HG03469 (cell line): Measurements from ENCODE around the gene ITPR1.

ENCODE experiments used
- ATAC-seq: cut with Tn5 transposase; IDR thresholded peaks from one replicate; pipeline ENCODE4 v1.9.1; 2021; ENCODE audit warnings: mild to moderate bottlenecking, moderate library complexity, moderate number of reproducible peaks; ENCODE audit not compliant: unreplicated experiment

ITPR1 gene

DNA sequence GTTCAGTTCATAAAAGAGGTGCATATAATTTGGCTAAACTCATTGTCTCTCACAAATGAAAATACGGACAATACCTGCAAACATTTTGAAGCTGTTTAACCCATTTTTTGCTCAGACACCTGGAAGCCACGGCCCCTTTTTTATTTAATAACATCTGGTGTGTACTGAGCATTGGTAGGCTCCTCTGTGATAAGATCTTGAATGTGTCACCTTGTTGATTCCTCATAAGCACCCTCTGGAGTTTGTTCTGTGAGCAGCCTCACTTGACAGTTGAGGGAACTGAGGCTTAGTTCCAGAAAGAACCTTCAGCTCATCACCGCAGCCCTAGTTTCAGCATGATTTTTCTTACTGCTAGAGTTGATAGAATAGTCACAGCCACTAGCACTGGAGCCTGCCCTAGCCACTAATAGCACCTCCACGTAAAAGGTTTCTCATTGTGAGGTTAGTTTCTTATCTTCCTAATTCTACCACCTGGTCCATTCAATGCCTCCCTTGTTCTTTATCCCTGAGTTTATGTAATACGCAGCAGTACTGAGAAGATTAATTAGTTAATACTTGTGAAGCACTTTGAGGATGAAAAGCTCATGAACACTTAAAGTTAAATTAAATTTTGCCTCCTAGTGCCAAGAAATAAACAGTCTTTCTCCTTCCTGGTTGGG, 71.9 kb downstream of the ITPR1 start:
- no peak for ATAC-seq

DNA sequence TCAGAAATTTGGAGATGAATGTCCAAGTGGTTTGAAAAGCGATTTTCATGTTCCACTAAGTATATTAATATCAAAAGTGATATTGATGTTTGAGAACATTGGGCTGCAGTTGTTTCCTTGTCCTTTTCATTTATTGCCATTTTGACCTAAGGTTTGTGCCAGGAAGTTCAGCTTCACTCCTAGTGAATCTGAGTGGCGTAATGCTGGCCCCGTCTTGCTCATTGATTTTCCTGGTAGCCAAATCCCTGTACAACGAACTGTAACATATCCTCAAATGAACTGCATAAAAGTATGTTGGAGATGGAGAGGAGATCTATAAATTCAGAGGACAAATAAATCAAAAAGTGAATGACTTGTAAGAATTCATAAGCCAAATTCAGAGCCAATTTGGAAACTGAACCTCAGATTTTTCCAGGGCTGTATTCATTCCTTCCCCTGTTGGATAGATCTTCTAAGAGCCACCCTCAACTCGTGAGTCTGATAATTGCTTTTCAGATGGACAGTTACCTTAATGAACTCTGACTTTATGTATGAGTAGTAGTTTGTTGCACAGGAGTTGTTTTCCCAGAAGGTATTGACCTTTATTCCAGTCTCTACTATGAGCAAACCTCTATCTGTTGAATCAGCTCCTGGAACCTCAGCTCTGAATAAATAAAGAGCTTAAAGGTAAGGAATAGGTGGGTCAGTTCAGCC, 72.8 kb downstream of the ITPR1 start:
- no peak for ATAC-seq

DNA sequence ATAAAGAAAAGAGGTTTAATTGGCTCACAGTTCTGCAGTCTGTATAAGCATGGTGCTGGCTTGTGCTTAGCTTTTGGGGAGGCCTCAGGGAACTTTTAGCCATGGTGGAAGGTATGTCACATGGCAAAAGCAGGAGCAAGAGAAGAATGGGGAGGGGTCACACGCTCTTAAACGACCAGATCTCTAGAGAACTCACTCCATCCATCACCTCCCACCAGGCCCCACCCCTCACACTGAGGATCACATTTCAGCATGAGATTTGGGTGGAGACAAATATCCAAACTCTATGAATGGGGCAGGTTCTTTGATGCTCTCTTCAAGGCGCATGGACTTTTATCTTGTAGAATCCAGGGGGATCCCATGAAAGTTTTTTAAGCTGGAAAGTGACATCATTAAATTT, 75.7 kb downstream of the ITPR1 start:
- no peak for ATAC-seq

DNA sequence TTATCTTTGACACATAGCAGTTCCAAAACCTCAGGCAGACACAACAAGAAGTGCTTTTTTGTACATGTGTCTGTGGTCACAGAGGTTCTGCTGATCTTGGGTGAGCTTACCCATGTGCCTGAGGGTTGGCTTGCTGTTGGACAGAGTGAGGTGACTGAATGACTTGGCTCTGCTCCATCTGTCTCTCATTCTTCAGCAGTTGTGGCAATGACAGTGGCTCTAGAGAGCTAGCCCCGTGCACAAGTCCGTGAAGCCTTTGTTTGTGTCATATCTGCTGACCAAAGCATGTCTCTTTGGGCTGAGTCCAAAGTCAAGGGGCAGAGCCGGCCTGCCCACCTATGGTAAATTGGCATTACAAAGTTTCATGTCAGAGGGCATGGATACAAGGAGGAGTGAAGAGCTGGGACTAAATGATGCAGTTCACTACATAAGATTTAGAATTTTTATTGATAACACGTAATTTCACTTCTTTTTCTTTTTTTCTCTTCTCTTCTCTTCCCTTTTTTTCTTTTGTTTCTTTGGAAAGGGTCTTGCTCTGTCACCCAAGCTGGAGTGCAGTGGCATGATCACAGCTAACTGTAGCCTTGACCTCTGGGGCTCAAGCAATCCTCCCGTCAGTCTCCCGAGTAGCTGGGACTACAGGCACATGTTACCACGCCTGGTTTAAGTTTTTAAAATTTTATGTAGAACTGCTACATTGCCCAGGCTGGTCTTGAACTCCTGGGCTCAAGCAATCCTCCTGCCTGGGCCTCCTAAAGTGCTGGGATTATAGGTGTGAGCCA, 77.9 kb downstream of the ITPR1 start:
- peak; percentile 55 for ATAC-seq

DNA sequence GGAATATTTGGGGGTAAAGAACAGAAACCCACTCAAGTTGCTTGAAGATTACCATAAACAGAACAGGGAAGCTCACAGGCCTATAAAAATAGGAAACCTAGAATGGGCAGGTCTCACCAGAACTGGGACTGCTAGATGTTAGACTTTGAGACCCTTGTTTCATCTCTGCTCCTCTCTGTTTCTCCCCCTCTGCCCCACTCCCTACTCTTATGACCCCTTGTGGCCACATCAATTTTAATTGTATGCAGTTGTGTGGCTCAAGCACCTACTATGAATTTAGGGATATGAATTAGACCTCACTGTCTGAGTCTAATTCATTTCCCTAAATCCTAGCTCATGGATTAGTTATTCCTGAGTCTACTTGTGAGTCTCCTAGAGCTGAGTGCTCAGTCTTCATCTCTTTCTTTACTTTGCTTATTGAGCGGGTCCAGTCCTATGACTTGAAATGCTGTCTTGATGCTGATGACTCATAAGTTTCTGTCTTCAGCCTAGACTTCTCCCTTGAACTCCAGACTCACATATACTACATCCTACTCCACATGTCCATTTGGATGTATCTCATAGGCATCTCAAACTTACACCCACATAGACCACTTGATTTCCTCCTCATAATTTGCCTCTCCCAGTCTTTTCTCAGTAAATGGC, 78.7 kb downstream of the ITPR1 start:
- no peak for ATAC-seq

DNA sequence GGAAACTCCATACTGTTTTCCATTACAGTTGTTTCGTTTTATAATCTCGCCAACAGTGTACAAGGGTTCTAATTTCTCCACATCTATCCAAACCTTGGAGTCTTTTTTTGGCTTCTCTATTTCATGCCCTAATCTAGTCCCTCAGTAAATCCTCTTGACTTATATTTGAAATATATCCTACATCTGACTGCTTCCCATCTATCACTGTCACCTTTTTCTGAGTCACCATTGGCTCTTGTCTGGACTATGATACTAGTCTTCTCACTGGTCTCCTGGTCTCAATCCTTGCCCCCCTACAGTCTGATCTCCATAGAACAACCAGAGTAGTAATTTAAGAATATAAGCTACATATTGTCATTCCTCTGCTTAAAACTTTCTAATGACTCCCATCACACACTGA, 80.0 kb downstream of the ITPR1 start:
- no peak for ATAC-seq

DNA sequence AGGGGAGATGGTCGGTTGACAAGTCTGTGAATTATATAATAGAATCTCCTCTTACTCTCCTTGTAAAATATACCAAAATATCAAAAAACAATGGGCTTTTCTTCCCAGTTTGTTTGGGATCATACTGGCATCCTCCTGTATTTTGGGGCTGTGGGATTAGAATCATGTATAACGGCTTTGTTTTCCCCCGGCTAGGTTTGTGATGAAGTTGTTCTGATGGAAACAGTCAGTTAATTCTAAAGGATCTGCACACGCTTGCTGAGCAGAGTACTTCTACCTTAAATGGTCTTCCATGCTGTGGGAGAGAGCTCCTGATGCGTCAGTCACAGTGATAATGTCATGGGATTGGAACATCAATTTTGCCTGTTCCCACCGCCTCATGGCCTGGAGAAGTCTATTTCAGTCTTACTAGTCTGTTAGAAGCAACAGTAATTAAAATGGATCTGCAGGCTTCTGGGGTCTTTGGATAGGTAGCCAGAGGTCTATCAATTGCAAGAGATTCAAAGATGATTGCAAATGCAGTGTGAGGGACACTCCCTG, 81.3 kb downstream of the ITPR1 start:
- ATAC-seq = no peak

DNA sequence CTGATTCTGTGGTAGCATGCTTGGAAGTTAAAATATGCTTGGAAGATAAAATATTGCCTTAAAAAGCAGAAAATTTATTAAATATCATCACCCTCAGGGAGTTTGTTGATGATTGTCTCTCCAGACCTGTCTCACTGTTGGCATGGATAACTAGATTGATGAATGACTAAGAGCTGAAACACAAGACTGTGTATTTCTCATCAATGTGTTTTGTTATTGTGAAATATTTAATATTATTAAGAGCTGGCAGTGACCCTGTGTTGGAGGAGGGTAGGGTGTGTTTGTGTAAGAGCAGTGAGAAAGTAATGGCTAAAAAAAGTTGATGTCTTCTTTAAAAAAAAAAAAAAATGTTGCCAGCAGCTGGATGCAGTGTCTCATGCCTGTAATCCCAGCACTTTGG, 82.2 kb downstream of the ITPR1 start:
- ATAC-seq = no peak

DNA sequence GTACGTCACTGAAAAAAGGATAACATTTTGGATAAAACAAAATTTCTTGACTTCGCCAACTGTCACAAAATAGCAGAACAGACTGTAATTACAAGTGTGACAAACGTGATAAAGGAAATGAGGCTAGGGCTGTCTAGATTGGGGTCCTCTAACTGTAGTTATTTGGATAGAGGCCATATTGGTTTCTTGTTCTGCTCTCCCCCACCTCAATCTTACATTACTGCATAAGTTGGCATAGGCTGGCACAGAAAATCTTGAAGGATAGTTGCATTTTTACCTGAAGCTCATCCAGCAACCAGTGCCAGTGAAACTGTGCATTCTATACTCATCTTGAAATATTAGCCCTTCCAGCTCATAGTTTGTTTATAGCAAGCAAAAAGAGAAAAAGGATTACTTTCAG, 84.6 kb downstream of the ITPR1 start:
- no peak for ATAC-seq

DNA sequence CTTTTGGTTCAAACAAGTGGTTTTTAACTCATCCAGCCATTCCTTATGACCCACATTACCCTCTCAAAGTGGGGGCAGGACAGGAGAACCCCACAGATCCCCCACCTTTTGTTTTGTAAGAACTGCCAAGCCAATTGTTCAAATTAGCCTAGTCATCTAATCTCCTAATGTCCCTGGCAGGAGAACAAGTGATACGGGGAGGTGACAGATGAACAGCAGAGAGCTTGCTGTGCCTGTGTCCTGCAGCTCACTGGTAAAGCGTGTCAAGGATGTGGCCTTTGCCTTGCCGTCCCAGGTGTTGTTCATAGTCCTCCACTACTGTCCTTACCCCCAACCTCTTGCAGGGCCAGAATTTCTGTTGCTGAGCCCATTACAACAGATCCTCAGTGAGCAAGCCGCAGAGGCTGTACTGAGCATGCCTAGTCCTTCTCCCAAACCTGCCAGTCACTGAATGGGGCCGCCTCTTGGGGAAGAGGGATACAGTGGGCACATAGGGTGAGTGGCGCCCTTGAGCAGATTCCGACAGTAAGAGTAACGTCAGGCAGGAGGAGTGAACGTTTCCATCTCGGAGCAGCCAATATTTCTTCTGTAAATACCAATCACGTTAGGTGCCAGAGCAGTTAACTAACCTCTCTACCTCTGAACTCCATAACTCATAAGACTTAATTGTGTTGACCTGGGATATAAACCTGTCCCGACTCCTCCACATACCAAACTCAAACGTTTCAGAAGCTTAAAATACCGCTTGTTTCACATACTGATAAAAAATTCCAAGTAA, 87.4 kb downstream of the ITPR1 start:
- no peak for ATAC-seq

DNA sequence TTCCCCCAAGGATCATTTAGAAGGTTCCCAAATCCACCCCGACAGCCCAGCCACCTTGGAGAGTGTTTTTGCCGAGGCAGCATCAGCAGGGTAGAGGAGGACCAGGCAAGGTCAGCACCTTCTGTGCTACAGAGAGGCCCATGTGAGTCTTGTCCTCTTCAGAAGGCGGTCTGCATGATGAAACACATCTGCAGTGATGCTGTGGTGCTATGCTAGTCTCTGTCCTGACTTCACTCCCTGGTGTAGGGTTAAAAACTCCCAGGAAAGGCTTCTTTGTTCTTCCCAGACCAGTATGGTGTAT, 87.9 kb downstream of the ITPR1 start:
- no peak for ATAC-seq

DNA sequence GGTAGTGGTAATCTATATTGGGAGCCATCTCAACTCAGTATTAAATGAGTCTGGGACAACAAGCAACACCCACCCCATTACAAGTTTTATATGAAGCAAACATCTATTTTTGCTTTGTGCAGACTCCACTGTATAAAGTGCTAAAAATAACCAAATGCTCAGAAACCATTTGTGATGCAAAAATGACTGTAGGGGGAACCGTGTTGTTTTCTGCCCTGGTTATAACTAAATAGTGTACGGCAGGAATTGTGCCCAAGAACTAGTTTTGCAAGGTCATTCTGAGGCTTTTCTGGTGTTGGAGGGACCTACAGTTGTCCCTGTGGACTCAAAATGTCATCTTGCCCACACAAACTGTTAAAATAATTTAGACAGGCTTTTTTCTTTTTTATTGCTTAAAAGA, 88.3 kb downstream of the ITPR1 start:
- ATAC-seq = no peak

DNA sequence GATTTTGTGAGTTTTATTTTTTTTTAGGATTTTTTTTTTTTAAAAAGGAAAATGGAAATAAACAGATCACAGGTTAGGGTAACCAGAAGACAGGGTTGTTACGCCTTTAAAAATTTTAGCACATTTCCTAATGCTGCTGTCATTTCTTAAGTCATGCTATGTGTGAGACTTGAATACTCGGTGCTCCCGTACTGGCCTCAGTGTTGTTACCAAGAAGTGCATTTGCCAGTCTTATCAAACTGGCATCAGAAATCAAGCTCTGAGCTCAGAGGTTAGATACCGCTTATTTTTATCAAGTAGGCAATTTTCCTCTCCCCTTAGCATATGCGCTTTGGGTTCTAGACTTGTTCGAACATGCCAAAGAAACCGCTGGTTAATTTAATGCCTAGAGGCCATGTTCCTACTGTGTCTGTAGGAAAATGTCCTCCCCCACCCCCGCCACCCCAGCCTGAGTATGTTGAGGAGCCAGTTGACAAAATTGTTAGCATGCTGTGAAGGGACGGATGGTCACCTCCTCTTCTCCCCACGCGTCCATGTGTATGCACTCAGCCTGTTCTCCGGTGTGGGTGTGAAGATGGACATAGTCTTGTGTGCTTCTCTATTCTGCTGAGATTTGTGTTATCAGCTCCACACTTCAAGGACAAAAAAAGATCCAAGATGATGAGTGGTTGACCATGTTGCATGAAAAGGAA, 88.9 kb downstream of the ITPR1 start:
- no peak for ATAC-seq

DNA sequence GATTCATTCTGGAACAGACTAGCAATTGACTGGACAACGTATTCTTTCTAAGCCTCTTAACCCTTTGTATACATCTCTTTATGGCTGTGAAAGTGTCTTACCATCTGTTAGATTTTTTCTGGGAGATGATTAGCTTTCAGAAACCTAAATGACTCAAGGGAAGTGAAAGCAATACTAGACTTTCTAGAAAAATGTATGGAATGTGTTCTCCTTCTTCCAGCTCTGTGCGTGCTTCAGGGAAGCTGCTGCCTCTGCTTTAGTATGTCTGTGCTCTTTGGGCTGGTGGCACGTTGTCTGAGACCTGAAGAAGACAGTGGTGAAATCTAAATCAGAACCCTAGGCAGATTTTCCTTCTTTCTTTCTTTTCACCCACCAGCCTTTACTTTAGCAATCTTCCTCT, 89.5 kb downstream of the ITPR1 start:
- no peak for ATAC-seq

DNA sequence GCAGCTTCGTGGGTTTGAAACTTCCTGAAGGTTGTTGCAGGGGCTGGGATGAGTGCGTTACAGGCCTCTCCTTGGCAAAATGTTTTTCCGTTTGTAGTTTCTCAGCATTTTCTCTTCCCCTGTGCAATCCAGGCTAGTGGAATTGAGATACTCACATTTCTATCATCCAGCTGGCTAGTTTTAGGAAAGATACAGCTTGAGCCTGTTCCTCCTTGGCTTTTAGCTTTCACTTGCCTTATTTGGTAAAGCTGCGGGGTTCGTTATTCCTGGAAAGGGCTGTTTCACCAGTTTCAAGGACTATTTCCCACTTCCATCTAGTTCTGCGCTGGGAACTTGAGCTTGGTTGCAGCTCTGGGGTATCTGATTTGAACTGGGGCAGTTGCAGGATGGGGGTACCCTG, 90.3 kb downstream of the ITPR1 start:
- ATAC-seq = no peak

DNA sequence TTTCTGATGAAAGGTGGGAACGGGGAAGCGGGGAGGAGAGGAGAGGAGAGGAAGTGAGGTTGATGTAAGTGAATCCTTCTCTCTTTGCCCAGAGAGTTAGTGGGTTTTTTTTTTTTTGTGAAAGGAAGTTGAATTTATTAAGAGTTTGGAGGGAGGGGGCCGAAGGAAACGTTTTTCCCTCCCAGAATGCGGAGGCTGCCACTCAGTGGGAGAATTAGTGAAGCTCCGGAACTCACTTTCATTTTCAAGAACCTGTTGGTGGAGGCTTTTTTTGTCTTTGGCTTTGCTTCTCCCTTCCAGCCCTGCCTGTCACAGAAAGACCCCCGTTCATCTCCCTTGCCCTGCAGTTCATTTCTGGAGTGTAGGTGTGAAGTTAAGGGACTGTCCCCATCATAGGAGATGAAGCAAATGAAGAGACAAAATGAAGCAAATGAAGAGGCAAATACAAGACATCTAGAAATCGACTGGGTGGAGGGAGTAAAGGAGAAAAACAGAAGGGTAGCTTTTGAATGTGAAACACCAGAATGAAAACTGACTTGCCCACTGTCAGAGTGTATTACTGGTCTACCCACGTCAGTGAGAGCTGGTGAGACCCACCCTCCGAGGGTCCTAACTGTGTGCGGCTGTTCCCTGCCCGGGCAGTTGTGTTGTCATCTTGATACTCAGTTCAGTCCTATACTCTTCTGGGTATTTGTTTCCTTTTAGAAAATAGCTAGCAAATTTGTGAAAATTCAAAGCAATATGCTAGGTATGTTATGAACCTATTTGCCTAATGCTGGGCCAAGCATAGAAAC, 91.5 kb downstream of the ITPR1 start:
- no peak for ATAC-seq

DNA sequence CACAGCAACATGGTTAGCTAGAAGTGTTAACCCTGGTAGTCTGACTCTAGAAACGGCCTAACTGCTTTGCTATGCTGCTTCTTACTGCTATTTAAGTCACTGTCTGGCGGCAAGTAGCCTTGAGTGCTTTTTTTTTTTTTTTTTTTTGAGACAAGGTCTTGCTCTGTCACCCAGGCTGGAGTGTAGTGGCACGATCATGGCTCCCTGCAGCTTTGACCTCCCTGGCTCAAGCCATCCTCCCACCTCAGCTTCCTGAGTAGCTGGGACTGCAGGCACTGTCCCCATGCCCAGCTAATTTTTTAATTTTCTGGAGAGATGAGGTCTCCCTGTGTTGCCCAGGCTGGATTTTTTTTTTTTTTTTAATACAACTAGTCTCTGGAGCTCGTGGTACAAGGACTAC, 93.2 kb downstream of the ITPR1 start:
- ATAC-seq = no peak

DNA sequence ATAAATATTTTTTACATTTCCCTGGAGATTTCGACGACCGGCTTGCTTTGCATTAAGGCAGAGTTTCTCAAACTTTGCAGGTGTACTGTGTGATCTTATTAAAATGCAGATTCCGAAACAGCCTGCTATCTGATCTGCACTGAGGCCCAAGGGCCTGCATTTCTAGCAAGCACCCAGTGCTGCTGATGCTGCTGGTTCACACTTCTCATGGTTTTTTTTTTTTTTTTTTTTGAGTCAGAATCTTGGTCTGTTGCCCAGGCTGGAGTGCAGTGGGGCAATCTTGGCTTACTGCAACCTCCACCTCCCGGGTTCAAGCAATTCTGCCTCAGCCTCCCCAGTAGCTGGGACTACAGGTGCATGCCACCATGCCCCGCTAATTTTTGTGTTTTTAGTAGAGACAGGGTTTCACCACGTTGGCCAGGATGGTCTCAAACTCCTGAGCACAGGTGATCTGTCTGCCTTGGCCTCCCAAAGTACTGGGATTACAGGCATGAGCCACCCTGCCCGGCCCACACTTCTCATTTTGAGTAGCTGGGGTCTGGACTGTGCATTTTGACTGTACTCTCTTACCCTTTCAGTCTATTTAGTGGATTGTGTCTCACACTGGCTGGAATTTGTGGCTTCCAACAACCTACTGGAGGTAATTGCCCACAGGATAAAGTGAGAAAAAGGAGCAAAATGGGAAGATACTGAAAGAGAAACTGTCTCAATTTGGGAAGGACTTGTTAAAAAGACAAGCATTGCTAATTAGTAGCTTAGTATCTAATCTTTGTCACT, 94.1 kb downstream of the ITPR1 start:
- ATAC-seq = no peak

DNA sequence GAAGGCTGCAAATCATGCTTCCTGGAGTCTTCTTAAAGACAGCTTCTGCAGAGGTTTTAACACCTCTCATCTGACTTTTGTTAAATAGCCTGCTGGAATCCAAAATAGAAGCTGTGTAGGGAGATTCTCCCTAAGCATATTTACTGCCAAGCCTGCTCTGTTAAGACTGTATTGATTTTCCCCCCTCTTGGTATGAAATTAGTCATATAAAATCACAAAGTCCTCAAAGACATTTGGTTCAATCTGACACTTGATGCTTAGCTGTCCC, 94.6 kb downstream of the ITPR1 start:
- no peak for ATAC-seq
